ENCODE results near the gene SEMA3F. TPM values are rescaled to one million over a fixed set of nuclear protein-coding genes. Genes with fewer than 3 reads are reported as not detected.

Gene SEMA3F
- 15.5 TPM for polyA plus RNA-seq (2013, experiment 1 of 2)
- 28.2 TPM for polyA plus RNA-seq (2013, experiment 2 of 2)

DNA sequence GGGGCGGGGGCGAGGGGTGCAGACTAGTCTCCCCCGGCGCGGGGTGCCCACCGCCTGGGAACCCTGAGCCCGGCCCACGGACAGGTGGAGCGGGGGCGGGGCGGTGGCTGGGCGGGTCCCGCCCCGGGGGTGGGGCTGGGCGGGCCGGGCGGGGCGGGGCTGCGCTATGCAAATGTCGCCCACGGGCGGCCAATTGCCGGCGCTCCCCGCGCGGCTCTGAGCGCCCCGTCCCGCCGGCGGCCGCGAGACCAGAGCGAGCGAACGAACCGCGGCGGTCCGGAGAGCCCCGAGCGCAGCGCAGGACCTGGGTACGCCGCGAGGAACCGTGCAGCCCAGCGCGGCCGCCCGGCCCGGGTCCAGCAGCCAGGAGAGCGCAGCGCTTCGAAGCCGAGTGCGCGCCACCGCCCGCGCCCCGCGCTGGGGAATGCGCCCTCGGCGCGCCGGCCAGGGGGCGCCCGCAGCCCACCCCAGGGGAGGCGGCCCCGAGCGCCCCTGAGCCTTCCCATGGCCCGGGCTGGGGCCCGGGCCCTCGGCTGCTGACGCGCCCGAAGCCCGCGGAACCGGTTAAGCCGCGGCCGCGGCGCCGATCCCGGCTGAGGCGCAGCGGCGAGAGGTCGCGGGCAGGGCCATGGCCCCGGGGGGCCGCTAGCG is at the start of gene SEMA3F:
TSS of gene SEMA3F (plus strand) at position 485 of the 651 bp plus-strand sequence. CDS start 4,299 bp downstream, outside the sequence.
- Histone ChIP-seq H3K9ac (ENCODE audit: low read depth, low read length) (peak within 1 kb of the TSS; percentile 68), H3K9me3 (ENCODE audit: insufficient read depth, low read depth, low read length) (no peaks in the 10 kb centered on the region)

DNA sequence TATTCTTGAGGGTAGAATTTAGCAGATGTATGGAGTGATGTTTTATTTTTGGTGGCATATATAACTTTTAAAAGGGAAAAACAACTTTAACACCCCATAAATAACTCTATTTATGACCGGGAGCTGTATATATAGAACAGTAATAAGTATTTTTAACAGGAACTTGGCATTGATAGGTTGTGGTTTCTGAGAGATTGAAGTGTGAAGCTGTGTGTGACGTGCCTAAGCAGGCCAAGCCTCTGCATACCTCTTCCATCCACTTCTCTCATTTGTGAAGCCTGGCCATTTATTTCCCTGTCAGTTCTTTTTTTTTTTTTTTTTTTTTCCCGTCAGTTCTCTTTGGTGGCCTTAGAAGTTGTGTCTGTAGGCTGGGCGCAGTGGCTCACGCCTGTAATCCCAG is 43.4 kb upstream of the SEMA3F start:
- Histone ChIP-seq H3K9ac (ENCODE audit: low read depth, low read length) (no peak overlapping the region), H3K27ac (ENCODE audit: low read depth, low read length) (no peak overlapping the region), H3K36me3 (ENCODE audit: insufficient read depth, low read length) (peaks cover 99% of the 10 kb centered on the region), H3K4me3 (ENCODE audit: low read length) (no peak overlapping the region), H3K9me3 (ENCODE audit: insufficient read depth, low read depth, low read length) (no peaks in the 10 kb centered on the region), H3K4me1 (ENCODE audit: insufficient read depth, low read length) (no peaks in the 10 kb centered on the region), H3K27me3 (ENCODE audit: insufficient read depth, low read length) (no peaks in the 10 kb centered on the region)
- 86% methylated on average over 4 of the region's 5 CpGs for WGBS

More for the DNA sequence above, at the start of gene SEMA3F:
- Histone ChIP-seq H3K27me3 (ENCODE audit: insufficient read depth, low read length) (peaks cover 31% of the 10 kb centered on the region), H3K27ac (ENCODE audit: low read depth, low read length) (no peak within 1 kb of the TSS), H3K36me3 (ENCODE audit: insufficient read depth, low read length) (peaks cover 10% of the 10 kb centered on the region), H3K4me3 (ENCODE audit: low read length) (peak within 1 kb of the TSS; percentile 83), H3K4me1 (ENCODE audit: insufficient read depth, low read length) (peaks cover 45% of the 10 kb centered on the region)
- WGBS = under 1% methylated on average over 98 of the region's 98 CpGs

DNA sequence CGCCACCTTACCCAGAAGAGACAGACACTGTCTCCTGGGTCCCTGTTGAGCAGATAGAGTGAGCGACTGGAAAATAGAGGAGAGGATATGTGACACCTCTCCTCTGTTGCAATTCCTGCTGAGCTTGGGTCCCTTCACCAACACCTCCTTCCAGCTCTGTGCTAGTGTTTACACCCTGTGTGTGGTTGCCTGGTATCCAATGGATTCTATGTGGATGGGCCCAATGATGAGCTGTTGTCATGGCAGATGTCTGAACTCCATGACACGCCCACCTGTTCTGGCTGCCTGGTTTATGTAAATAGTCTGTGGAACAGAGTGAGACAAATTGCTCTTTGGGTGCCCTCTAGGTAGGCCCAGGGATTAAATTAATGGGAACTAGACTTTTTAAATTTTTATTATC is 42.7 kb upstream of the SEMA3F start:
- H3K9ac ChIP-seq (ENCODE audit: low read depth, low read length) = no peak overlapping the region
- 95% methylated on average over 3 of the region's 3 CpGs for WGBS
- peaks cover 99% of the 10 kb centered on the region for H3K36me3 ChIP-seq (ENCODE audit: insufficient read depth, low read length)

DNA sequence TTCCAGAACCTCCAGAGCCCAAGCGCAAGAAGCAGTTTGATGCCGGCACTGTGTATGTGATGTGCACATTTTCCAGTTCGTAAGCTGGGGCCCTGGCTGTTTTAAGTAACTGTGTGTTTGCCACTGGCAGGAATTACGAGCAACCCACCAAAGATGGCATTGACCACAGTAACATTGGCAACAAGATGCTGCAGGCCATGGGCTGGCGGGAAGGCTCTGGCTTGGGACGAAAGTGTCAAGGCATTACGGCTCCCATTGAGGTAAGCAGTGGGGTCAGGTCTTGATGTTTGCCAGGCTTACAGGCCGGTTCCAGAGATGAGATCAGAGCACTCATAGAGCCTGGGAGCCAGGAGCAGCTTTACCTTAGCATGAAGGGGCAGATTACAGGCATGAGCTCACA is 38.0 kb upstream of the SEMA3F start:
- H3K27ac ChIP-seq (ENCODE audit: low read depth, low read length) = no peak overlapping the region
- H3K4me3 ChIP-seq (ENCODE audit: low read length) = no peak overlapping the region
- 95% methylated on average over 8 of the region's 8 CpGs for WGBS
- no peaks in the 10 kb centered on the region for H3K9me3 ChIP-seq (ENCODE audit: insufficient read depth, low read depth, low read length)
- H3K4me1 ChIP-seq (ENCODE audit: insufficient read depth, low read length) = no peaks in the 10 kb centered on the region
- H3K27me3 ChIP-seq (ENCODE audit: insufficient read depth, low read length) = no peaks in the 10 kb centered on the region
- H3K9ac ChIP-seq (ENCODE audit: low read depth, low read length) = no peak overlapping the region
- H3K36me3 ChIP-seq (ENCODE audit: insufficient read depth, low read length) = peaks cover 81% of the 10 kb centered on the region

More for the DNA sequence above, 42.7 kb upstream of the SEMA3F start:
- Histone ChIP-seq H3K27me3 (ENCODE audit: insufficient read depth, low read length) (no peaks in the 10 kb centered on the region), H3K4me3 (ENCODE audit: low read length) (no peak overlapping the region), H3K4me1 (ENCODE audit: insufficient read depth, low read length) (no peaks in the 10 kb centered on the region), H3K27ac (ENCODE audit: low read depth, low read length) (no peak overlapping the region), H3K9me3 (ENCODE audit: insufficient read depth, low read depth, low read length) (no peaks in the 10 kb centered on the region)

DNA sequence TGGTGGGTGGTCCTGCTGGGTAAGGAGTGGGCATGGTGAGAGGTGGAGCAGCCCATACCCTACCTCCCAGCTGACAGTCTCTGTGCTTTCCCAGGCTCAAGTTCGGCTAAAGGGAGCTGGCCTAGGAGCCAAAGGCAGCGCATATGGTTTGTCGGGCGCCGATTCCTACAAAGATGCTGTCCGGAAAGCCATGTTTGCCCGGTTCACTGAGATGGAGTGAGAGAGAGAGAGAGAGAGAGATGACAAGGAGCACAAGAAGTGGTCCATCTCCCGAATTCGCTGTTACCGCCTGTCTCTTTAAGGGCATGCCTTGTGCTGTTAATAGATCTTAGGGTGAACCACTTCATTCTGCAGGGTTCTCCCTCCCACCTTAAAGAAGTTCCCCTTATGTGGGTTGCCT is 36.9 kb upstream of the SEMA3F start:
- Histone ChIP-seq H3K9me3 (ENCODE audit: insufficient read depth, low read depth, low read length) (no peaks in the 10 kb centered on the region), H3K4me3 (ENCODE audit: low read length) (no peak overlapping the region), H3K4me1 (ENCODE audit: insufficient read depth, low read length) (no peaks in the 10 kb centered on the region), H3K36me3 (ENCODE audit: insufficient read depth, low read length) (peaks cover 70% of the 10 kb centered on the region), H3K9ac (ENCODE audit: low read depth, low read length) (no peak overlapping the region), H3K27ac (ENCODE audit: low read depth, low read length) (no peak overlapping the region), H3K27me3 (ENCODE audit: insufficient read depth, low read length) (no peaks in the 10 kb centered on the region)
- 95% methylated on average over 10 of the region's 10 CpGs for WGBS

DNA sequence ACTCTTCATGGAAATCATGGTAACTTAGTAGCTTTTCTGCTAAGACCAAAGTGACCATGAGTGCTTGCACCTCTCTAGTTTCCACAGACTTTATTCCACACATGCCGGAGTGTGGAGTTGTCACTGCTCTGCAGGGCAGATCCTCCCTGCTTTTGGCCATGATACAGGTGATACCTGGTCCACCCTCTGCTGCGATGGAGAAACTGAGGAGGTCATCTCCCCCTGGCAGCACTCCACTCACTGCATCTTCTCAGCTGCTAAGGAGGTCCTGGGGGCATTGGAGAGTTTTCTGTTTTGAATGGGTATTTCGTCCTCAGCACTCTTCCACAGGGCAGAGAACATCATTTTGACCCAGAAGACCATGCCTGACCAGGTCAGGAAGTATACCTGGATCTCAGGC is 35.3 kb upstream of the SEMA3F start:
- H3K9me3 ChIP-seq (ENCODE audit: insufficient read depth, low read depth, low read length) = no peaks in the 10 kb centered on the region
- H3K4me1 ChIP-seq (ENCODE audit: insufficient read depth, low read length) = peaks cover 10% of the 10 kb centered on the region; the same call in 1 of the 2 replicates
- 98% methylated on average over 3 of the region's 3 CpGs for WGBS
- H3K9ac ChIP-seq (ENCODE audit: low read depth, low read length) = no peak overlapping the region
- H3K27ac ChIP-seq (ENCODE audit: low read depth, low read length) = no peak overlapping the region
- H3K36me3 ChIP-seq (ENCODE audit: insufficient read depth, low read length) = peaks cover 54% of the 10 kb centered on the region
- no peaks in the 10 kb centered on the region for H3K27me3 ChIP-seq (ENCODE audit: insufficient read depth, low read length)
- H3K4me3 ChIP-seq (ENCODE audit: low read length) = no peak overlapping the region

DNA sequence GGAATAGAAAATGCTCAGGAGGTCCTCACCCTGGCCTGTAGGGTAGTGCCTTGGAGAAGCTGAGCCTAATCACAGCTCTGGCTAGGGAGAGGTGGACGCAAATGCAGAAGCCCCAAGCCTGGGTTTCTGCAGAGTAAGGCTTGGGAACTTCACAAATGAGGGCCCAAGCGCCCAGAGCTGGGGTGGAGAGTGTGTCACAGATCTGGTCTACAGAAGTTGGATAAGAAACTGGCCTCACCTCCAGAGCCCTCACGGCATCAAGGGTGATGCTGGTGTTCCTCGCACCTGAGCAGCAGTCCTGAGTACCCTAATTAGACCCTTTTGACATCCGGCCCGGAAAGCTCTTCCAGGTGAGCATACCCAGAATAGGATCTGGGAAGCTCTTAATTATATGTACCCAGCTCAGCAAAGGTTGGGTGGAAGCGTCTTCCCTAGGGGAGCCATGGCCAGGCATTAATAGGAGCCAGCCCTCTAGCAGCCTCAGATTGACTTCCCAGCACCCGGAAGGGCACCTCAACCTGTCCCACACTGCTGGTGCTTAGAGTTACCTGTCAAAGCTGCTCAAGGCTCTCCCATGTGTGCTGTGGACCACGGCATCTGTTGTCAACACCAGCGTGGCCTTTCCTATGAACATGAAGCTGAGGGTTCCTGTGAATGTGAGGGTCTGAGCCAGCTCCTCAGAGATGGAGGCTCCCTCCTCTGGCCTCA is 34.6 kb upstream of the SEMA3F start:
- H3K36me3 ChIP-seq (ENCODE audit: insufficient read depth, low read length) = peaks cover 47% of the 10 kb centered on the region
- H3K27ac ChIP-seq (ENCODE audit: low read depth, low read length) = no peak overlapping the region
- no peaks in the 10 kb centered on the region for H3K9me3 ChIP-seq (ENCODE audit: insufficient read depth, low read depth, low read length)
- H3K9ac ChIP-seq (ENCODE audit: low read depth, low read length) = no peak overlapping the region
- peaks cover 12% of the 10 kb centered on the region for H3K4me1 ChIP-seq (ENCODE audit: insufficient read depth, low read length)
- no peaks in the 10 kb centered on the region for H3K27me3 ChIP-seq (ENCODE audit: insufficient read depth, low read length)
- no peak overlapping the region for H3K4me3 ChIP-seq (ENCODE audit: low read length)
- 95% methylated on average over 10 of the region's 10 CpGs for WGBS

DNA sequence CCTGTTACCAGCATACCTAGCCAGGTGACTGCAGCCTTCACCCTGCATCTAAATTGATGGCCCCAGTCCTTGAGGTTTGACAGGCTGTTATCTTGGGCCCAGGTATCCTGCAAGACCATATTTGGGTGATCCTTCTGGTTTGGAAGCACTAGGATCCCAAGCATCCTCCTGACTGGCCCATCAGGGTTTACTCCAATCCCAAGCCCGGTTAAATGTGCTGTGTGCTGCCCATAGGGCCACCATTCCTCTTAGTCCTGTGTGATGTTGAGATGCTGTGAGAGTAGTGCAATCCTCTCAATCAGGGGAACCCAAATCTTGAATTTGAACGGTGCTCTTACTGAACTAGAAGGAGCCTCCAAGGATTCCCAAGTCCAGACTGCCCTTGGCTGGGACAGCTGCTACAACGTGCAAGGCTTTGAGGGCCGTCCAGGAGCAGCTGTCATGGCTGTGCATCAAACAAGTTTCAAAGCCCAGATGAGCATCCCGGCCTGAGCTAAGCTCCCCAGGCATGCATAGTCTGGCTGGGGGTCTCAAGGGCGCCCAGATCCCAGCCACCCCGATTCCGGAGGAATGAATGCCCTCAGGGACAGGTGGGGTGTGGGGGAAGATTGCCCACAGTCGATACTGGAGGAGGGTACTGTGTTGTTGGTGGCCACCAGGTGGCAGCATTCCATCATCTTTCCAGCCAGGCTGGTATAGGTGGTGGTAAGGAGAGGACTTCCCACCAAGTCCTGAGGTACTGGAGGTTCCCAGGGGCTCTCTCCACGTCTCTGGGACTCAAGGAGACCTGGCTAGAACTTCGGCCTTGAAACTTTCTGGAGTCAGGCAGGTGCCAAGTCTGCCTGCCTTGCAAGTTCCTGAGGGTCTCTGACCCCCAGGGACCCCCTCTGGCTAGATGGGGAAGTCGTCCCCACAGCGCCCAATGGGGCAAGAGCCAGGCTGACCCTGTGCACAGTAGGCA is 33.8 kb upstream of the SEMA3F start:
- Histone ChIP-seq H3K4me1 (ENCODE audit: insufficient read depth, low read length) (peaks cover 20% of the 10 kb centered on the region), H3K27ac (ENCODE audit: low read depth, low read length) (no peak overlapping the region), H3K36me3 (ENCODE audit: insufficient read depth, low read length) (peaks cover 39% of the 10 kb centered on the region), H3K4me3 (ENCODE audit: low read length) (no peak overlapping the region), H3K9me3 (ENCODE audit: insufficient read depth, low read depth, low read length) (no peaks in the 10 kb centered on the region), H3K9ac (ENCODE audit: low read depth, low read length) (no peak overlapping the region), H3K27me3 (ENCODE audit: insufficient read depth, low read length) (no peaks in the 10 kb centered on the region)
- 45% methylated on average over 13 of the region's 13 CpGs for WGBS

DNA sequence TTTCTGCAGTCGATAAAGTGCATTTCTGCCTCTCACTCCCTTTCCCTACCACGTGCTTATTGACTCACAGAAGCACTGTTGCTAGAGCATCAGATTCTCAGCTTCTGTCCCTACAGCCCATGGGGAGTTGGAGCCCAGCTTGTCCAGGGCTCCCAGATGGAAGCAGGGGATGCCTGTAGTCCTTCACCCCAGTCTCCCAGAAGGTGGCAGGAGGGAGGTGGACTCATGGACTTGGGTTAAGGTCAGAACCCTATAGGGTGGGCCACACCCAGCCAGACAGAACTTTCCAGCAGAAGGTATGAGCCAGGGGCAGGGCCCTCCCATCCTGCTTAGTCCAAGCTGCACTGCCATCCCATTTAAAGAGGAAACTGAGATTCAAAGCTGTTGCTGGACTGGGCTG is 33.1 kb upstream of the SEMA3F start:
- Histone ChIP-seq H3K27me3 (ENCODE audit: insufficient read depth, low read length) (no peaks in the 10 kb centered on the region), H3K36me3 (ENCODE audit: insufficient read depth, low read length) (peaks cover 32% of the 10 kb centered on the region), H3K4me3 (ENCODE audit: low read length) (no peak overlapping the region), H3K9me3 (ENCODE audit: insufficient read depth, low read depth, low read length) (no peaks in the 10 kb centered on the region), H3K4me1 (ENCODE audit: insufficient read depth, low read length) (peaks cover 25% of the 10 kb centered on the region), H3K27ac (ENCODE audit: low read depth, low read length) (no peak overlapping the region), H3K9ac (ENCODE audit: low read depth, low read length) (no peak overlapping the region)
- 91% methylated on average over 2 of the region's 2 CpGs for WGBS

DNA sequence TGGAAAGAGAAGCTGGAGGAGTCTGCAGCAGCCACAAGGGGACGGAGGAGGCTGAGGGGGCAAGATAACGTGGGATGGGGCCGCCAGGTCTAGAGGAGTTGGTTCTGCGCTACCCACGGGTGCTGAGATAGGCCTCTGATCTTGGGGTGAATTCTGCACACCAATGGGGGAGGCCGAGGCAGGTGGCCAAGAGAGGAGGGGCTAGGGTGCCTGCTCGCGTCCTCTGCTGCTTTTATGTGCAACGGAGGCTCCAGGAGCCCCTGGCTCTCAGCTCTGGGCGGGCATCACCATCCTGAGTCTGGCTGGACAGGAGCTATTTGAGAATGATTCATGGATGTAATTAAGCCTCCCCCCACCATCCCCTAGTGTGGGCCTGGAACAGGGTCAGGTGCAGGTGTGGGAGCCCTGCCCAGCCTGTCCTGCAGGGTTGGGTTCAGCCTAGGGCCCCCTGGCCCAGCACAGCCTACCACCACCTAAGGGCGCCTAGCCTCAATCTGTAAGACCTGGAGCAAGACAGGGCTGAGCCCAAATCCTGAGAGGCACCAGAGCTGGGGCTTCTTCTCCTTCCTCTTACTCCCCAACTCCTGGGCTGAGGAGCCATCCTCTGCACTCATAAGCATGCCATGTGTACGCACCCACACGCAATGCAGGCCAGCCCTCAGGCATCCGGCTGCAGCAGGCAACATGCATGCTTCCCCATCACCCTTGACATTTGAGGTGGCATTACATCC is 32.3 kb upstream of the SEMA3F start:
- H3K27me3 ChIP-seq (ENCODE audit: insufficient read depth, low read length) = no peaks in the 10 kb centered on the region
- 93% methylated on average over 14 of the region's 14 CpGs for WGBS
- H3K4me3 ChIP-seq (ENCODE audit: low read length) = no peak overlapping the region
- no peaks in the 10 kb centered on the region for H3K9me3 ChIP-seq (ENCODE audit: insufficient read depth, low read depth, low read length)
- H3K9ac ChIP-seq (ENCODE audit: low read depth, low read length) = no peak overlapping the region
- peaks cover 24% of the 10 kb centered on the region for H3K36me3 ChIP-seq (ENCODE audit: insufficient read depth, low read length)
- no peak overlapping the region for H3K27ac ChIP-seq (ENCODE audit: low read depth, low read length)
- H3K4me1 ChIP-seq (ENCODE audit: insufficient read depth, low read length) = peaks cover 25% of the 10 kb centered on the region
